ENCODE results near the gene FHDC1. TPM values are rescaled to one million over a fixed set of nuclear protein-coding genes. Genes with fewer than 3 reads are reported as not detected.
A peak's percentile ranks its signal among the peaks of the same experiment; 100 is the strongest.

FHDC1 gene
- total RNA-seq, 1 experiment from 2014 or later = 18.1 TPM

DNA sequence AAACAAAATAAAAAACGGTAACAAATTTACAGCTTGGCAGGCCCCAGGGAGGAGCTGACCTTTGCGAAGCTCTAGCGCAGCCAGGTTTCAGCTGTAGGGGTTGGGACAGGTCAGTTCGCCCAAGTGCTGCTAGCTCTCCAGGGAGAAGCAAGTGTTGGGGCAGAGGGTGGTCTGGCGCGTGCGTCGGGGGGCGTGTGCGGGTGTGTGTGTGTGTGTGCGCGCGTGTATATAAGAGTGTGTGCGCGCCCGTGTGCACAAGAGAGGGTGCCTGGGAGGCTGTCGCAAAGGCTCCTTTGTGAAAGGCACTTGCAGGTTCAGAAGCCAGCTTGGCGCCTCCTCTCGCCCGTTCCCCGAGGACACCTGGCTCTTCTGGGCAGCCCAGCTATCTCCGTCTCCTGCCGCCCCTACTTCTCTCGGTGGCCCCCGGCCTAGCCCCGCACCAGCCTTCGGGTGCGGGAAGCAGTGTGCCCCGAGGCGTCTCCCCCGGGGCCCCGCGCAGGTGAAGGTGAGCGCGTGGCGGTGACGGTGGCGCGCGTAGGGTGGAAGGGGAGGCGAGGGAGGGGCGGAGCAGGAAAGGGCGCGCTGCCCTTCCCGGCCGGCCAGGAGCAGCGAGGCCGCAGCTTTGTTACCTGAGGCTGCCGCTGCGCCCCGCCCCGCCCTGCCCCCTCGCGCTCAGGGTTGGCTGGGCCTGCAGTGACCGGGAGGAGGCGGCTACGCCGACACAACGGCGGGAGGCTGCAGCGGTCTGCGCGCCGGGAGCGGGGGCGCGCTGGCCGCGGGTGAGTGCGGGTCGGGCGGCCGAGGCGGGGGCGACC is at the start of gene FHDC1 (continued):
- TF ChIP-seq ZNF219 (CRISPR knock-in tag; IDR thresholded peaks at IDR 0.05; ENCODE audit: borderline replicate concordance) (no peak), ZNF138 (CRISPR knock-in tag; conservative IDR thresholded peaks at IDR 0.05) (no peak), PRRX2 (CRISPR knock-in tag; IDR thresholded peaks at IDR 0.05) (no peak), SMAD3 (CRISPR knock-in tag; IDR thresholded peaks at IDR 0.05; ENCODE audit: borderline replicate concordance) (peak; percentile 53; the same call in 1 of the 2 replicates), KAT7 (CRISPR knock-in tag; IDR thresholded peaks at IDR 0.05; ENCODE audit: borderline replicate concordance) (peak; percentile 13; the same call in 1 of the 2 replicates), ELF4 (CRISPR knock-in tag; IDR thresholded peaks at IDR 0.05; ENCODE audit: low read depth) (0 out of 2 replicates have a peak, but pooled peaks have one; percentile 50), TEAD1 (CRISPR knock-in tag; IDR thresholded peaks at IDR 0.05) (0 out of 2 replicates have a peak, but pooled peaks have one; percentile 35), TCF7 (CRISPR knock-in tag; IDR thresholded peaks at IDR 0.05; ENCODE audit: low read depth) (peak; percentile 65; the same call in 1 of the 2 replicates), MXD4 (CRISPR knock-in tag; IDR thresholded peaks at IDR 0.05; ENCODE audit: borderline replicate concordance) (no peak), JAZF1 (CRISPR knock-in tag; IDR thresholded peaks at IDR 0.05) (no peak), SOX15 (CRISPR knock-in tag; IDR thresholded peaks at IDR 0.05) (no peak), OVOL2 (CRISPR knock-in tag; IDR thresholded peaks at IDR 0.05; ENCODE audit: borderline replicate concordance) (no peak), FOXJ3 (CRISPR knock-in tag; IDR thresholded peaks at IDR 0.05; ENCODE audit: borderline replicate concordance) (no peak), NFYB (CRISPR knock-in tag; conservative IDR thresholded peaks at IDR 0.05; ENCODE audit: low read depth) (0 out of 2 replicates have a peak, but pooled peaks have one; percentile 10), FOXP1 (CRISPR knock-in tag; IDR thresholded peaks at IDR 0.05; ENCODE audit: borderline replicate concordance) (peak; percentile 84), ZNF423 (CRISPR knock-in tag; IDR thresholded peaks at IDR 0.05) (no peak)
- TF ChIP-seq, protein P1, sequence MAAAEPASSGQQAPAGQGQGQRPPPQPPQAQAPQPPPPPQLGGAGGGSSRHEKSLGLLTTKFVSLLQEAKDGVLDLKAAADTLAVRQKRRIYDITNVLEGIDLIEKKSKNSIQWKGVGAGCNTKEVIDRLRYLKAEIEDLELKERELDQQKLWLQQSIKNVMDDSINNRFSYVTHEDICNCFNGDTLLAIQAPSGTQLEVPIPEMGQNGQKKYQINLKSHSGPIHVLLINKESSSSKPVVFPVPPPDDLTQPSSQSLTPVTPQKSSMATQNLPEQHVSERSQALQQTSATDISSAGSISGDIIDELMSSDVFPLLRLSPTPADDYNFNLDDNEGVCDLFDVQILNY (CRISPR knock-in tag; IDR thresholded peaks at IDR 0.05) = no peak; the same call in 1 of the 2 replicates
- TF ChIP-seq, protein P2, sequence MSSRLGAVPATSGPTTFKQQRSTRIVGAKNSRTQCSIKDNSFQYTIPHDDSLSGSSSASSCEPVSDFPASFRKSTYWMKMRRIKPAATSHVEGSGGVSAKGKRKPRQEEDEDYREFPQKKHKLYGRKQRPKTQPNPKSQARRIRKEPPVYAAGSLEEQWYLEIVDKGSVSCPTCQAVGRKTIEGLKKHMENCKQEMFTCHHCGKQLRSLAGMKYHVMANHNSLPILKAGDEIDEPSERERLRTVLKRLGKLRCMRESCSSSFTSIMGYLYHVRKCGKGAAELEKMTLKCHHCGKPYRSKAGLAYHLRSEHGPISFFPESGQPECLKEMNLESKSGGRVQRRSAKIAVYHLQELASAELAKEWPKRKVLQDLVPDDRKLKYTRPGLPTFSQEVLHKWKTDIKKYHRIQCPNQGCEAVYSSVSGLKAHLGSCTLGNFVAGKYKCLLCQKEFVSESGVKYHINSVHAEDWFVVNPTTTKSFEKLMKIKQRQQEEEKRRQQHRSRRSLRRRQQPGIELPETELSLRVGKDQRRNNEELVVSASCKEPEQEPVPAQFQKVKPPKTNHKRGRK (CRISPR knock-in tag; IDR thresholded peaks at IDR 0.05; ENCODE audit: borderline replicate concordance) = no peak
- TF ChIP-seq, protein P3, sequence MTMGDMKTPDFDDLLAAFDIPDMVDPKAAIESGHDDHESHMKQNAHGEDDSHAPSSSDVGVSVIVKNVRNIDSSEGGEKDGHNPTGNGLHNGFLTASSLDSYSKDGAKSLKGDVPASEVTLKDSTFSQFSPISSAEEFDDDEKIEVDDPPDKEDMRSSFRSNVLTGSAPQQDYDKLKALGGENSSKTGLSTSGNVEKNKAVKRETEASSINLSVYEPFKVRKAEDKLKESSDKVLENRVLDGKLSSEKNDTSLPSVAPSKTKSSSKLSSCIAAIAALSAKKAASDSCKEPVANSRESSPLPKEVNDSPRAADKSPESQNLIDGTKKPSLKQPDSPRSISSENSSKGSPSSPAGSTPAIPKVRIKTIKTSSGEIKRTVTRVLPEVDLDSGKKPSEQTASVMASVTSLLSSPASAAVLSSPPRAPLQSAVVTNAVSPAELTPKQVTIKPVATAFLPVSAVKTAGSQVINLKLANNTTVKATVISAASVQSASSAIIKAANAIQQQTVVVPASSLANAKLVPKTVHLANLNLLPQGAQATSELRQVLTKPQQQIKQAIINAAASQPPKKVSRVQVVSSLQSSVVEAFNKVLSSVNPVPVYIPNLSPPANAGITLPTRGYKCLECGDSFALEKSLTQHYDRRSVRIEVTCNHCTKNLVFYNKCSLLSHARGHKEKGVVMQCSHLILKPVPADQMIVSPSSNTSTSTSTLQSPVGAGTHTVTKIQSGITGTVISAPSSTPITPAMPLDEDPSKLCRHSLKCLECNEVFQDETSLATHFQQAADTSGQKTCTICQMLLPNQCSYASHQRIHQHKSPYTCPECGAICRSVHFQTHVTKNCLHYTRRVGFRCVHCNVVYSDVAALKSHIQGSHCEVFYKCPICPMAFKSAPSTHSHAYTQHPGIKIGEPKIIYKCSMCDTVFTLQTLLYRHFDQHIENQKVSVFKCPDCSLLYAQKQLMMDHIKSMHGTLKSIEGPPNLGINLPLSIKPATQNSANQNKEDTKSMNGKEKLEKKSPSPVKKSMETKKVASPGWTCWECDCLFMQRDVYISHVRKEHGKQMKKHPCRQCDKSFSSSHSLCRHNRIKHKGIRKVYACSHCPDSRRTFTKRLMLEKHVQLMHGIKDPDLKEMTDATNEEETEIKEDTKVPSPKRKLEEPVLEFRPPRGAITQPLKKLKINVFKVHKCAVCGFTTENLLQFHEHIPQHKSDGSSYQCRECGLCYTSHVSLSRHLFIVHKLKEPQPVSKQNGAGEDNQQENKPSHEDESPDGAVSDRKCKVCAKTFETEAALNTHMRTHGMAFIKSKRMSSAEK (CRISPR knock-in tag; IDR thresholded peaks at IDR 0.05; ENCODE audit: borderline replicate concordance) = no peak
- TF ChIP-seq, protein P4, sequence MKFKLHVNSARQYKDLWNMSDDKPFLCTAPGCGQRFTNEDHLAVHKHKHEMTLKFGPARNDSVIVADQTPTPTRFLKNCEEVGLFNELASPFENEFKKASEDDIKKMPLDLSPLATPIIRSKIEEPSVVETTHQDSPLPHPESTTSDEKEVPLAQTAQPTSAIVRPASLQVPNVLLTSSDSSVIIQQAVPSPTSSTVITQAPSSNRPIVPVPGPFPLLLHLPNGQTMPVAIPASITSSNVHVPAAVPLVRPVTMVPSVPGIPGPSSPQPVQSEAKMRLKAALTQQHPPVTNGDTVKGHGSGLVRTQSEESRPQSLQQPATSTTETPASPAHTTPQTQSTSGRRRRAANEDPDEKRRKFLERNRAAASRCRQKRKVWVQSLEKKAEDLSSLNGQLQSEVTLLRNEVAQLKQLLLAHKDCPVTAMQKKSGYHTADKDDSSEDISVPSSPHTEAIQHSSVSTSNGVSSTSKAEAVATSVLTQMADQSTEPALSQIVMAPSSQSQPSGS (CRISPR knock-in tag; IDR thresholded peaks at IDR 0.05; ENCODE audit: borderline replicate concordance, low read depth) = no peak
- TF ChIP-seq, protein P5, sequence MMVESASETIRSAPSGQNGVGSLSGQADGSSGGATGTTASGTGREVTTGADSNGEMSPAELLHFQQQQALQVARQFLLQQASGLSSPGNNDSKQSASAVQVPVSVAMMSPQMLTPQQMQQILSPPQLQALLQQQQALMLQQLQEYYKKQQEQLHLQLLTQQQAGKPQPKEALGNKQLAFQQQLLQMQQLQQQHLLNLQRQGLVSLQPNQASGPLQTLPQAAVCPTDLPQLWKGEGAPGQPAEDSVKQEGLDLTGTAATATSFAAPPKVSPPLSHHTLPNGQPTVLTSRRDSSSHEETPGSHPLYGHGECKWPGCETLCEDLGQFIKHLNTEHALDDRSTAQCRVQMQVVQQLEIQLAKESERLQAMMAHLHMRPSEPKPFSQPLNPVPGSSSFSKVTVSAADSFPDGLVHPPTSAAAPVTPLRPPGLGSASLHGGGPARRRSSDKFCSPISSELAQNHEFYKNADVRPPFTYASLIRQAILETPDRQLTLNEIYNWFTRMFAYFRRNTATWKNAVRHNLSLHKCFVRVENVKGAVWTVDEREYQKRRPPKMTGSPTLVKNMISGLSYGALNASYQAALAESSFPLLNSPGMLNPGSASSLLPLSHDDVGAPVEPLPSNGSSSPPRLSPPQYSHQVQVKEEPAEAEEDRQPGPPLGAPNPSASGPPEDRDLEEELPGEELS (CRISPR knock-in tag; IDR thresholded peaks at IDR 0.05) = peak; percentile 38; the same call in 1 of the 2 replicates
- TF ChIP-seq, protein P6, sequence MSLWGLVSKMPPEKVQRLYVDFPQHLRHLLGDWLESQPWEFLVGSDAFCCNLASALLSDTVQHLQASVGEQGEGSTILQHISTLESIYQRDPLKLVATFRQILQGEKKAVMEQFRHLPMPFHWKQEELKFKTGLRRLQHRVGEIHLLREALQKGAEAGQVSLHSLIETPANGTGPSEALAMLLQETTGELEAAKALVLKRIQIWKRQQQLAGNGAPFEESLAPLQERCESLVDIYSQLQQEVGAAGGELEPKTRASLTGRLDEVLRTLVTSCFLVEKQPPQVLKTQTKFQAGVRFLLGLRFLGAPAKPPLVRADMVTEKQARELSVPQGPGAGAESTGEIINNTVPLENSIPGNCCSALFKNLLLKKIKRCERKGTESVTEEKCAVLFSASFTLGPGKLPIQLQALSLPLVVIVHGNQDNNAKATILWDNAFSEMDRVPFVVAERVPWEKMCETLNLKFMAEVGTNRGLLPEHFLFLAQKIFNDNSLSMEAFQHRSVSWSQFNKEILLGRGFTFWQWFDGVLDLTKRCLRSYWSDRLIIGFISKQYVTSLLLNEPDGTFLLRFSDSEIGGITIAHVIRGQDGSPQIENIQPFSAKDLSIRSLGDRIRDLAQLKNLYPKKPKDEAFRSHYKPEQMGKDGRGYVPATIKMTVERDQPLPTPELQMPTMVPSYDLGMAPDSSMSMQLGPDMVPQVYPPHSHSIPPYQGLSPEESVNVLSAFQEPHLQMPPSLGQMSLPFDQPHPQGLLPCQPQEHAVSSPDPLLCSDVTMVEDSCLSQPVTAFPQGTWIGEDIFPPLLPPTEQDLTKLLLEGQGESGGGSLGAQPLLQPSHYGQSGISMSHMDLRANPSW (CRISPR knock-in tag; conservative IDR thresholded peaks at IDR 0.05; ENCODE audit: low read depth) = no peak
- TF ChIP-seq, protein P7, sequence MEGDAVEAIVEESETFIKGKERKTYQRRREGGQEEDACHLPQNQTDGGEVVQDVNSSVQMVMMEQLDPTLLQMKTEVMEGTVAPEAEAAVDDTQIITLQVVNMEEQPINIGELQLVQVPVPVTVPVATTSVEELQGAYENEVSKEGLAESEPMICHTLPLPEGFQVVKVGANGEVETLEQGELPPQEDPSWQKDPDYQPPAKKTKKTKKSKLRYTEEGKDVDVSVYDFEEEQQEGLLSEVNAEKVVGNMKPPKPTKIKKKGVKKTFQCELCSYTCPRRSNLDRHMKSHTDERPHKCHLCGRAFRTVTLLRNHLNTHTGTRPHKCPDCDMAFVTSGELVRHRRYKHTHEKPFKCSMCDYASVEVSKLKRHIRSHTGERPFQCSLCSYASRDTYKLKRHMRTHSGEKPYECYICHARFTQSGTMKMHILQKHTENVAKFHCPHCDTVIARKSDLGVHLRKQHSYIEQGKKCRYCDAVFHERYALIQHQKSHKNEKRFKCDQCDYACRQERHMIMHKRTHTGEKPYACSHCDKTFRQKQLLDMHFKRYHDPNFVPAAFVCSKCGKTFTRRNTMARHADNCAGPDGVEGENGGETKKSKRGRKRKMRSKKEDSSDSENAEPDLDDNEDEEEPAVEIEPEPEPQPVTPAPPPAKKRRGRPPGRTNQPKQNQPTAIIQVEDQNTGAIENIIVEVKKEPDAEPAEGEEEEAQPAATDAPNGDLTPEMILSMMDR (IDR thresholded peaks at IDR 0.05) = no peak

Measured in WTC11 (cell line).